Gastrocnemius medialis (tissue), 4 donors: ENCODE data around the gene XIRP1.
A peak's percentile ranks its signal among the peaks of the same experiment; 100 is the strongest.

Experiments used
- CTCF ChIP-seq, 5 experiments: fragments of 450-650 bp in 3 of 5; fragments of 200-600 bp in 2 of 5; sonication (generic) in 2 of 5; IDR thresholded peaks in 4 of 5; conservative IDR thresholded peaks in 1 of 5; 1 replicate in 4 of 5; 2 replicates in 1 of 5; pipeline ENCODE4 v1.5.1; 2016 to 2019; ENCODE audit warnings: antibody characterized with exemption in 5 of 5, mild to moderate bottlenecking in 3 of 5, moderate library complexity in 3 of 5
- POLR2A ChIP-seq, 2 donors: fragments of 450-650 bp; IDR thresholded peaks; one replicate each; pipeline ENCODE4 v1.6.1; 2017; ENCODE audit warnings: antibody characterized with exemption in 2 of 2, mild to moderate bottlenecking in 2 of 2, moderate library complexity in 2 of 2

DNA sequence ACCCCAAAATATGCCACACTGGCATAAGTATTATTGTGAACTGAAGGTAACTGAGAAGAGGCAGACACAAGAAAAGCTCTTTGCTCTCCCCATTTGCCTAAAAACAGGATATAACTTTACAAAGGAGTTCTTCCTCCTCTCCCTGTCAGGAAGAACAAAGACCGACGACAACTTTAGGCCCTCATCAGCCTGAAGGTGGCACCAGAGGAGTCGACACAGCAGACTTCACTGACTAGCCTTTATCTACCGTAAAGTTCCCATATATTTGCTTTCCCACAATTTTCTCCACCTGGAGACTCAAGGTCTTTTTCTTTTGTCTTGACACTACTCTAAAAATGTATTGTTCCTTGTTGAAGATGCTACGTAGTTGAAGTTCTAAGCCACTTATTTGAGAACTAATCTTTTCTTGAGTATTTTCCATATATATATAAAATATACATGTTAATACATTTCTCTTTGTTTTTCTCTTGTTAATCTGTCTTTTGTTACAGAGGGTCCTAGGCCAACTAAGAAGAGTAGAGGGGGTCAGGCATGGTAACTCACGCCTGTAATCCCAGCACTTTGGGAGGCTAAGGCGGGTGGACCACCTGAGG, 16.2 kb upstream of the XIRP1 start:
- TF ChIP-seq CTCF (IDR thresholded peaks at IDR 0.05 in 4 of 5, conservative IDR thresholded peaks at IDR 0.05 in 1 of 5) (peak; percentile 45 to 78 (median 69)), POLR2A (IDR thresholded peaks at IDR 0.05) (no peak)
